Brain microvascular endothelial cell (primary cell): ENCODE measurements around the gene SHISAL1.
A peak's percentile ranks its signal among the peaks of the same experiment; 100 is the strongest.
"Not testable (repeated sequence)": the region's sequence is repeated elsewhere in the genome, so short reads cannot be mapped to it uniquely, and the experiment has no call there.

ENCODE experiments used
- DNase-seq: peaks from one replicate; pipeline ENCODE4 v3.0.0-alpha.2; 2020
- H3K27ac ChIP-seq: fragments of 250-450 bp; sonication (Bioruptor Pico); 2 replicates; pipeline ENCODE4 v1.5.1; 2020; ENCODE audit warnings: mild to moderate bottlenecking, moderate library complexity
- H3K27me3 ChIP-seq: fragments of 250-450 bp; sonication (Bioruptor Pico); replicated peaks from 2 replicates; pipeline ENCODE4 v1.5.1; 2020; ENCODE audit warnings: mild to moderate bottlenecking
- H3K36me3 ChIP-seq: fragments of 250-450 bp; sonication (Bioruptor Pico); replicated peaks from 2 replicates; pipeline ENCODE4 v1.5.1; 2020; ENCODE audit warnings: mild to moderate bottlenecking
- H3K4me3 ChIP-seq: 2 replicates; pipeline ENCODE4 v1.5.1; 2011; ENCODE audit warnings: low read depth, mild to moderate bottlenecking, control low read depth, low read length, moderate library complexity
- in situ Hi-C: cut with HindIII; loops from 2 replicates; pipeline ENCODE4 v1.10.0; 2017; ENCODE audit warnings: low sequenced_read_pairs, low pct_ligation_motif_present
- TF ChIP-seq, protein P1 (sequence below): IDR thresholded peaks from 2 replicates; pipeline ENCODE4 v1.5.1; 2011; ENCODE audit warnings: low read depth, mild to moderate bottlenecking, moderate library complexity, low read length, control low read depth, inconsistent platforms; ENCODE audit errors: missing control alignments

SHISAL1 gene

GRCh38 chr22:44328326-44328725 is 15.6 kb upstream of the SHISAL1 start:
- no peak for DNase-seq
- TF ChIP-seq, protein P1, sequence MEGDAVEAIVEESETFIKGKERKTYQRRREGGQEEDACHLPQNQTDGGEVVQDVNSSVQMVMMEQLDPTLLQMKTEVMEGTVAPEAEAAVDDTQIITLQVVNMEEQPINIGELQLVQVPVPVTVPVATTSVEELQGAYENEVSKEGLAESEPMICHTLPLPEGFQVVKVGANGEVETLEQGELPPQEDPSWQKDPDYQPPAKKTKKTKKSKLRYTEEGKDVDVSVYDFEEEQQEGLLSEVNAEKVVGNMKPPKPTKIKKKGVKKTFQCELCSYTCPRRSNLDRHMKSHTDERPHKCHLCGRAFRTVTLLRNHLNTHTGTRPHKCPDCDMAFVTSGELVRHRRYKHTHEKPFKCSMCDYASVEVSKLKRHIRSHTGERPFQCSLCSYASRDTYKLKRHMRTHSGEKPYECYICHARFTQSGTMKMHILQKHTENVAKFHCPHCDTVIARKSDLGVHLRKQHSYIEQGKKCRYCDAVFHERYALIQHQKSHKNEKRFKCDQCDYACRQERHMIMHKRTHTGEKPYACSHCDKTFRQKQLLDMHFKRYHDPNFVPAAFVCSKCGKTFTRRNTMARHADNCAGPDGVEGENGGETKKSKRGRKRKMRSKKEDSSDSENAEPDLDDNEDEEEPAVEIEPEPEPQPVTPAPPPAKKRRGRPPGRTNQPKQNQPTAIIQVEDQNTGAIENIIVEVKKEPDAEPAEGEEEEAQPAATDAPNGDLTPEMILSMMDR, result no peak
- Histone ChIP-seq H3K27me3 (peaks cover 37% of the 10 kb centered on the region), H3K36me3 (no peaks in the 10 kb centered on the region), H3K4me3 (no peak overlapping the region), H3K27ac (no peak overlapping the region)
- in situ Hi-C loops, result no loop called here

DNA sequence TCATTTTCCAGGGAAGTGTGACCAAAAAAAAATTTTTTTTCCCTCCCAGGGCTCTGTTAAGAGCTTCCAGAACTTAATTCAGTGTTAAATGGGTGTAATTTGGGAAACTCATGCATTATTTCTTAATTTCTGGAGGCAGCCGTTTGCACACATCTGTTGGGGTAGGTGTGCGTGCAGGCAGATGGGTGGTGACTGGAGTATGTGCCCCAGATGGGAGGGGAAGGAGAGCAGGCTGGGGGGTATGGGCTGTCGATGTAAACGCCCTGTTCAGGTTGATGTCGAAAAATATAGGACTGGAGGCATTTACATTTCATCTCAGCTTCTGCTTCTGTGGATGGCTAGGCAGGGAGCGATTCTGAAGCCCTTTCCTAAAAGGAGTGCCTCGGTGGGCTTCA is 13.7 kb upstream of the SHISAL1 start:
- in situ Hi-C loops, result no loop called here
- DNase-seq, result no peak
- TF ChIP-seq, protein P1, result no peak
- Histone ChIP-seq H3K27ac (no peak overlapping the region), H3K4me3 (peak overlapping the region; percentile 61), H3K36me3 (no peaks in the 10 kb centered on the region), H3K27me3 (peaks cover 22% of the 10 kb centered on the region)

DNA sequence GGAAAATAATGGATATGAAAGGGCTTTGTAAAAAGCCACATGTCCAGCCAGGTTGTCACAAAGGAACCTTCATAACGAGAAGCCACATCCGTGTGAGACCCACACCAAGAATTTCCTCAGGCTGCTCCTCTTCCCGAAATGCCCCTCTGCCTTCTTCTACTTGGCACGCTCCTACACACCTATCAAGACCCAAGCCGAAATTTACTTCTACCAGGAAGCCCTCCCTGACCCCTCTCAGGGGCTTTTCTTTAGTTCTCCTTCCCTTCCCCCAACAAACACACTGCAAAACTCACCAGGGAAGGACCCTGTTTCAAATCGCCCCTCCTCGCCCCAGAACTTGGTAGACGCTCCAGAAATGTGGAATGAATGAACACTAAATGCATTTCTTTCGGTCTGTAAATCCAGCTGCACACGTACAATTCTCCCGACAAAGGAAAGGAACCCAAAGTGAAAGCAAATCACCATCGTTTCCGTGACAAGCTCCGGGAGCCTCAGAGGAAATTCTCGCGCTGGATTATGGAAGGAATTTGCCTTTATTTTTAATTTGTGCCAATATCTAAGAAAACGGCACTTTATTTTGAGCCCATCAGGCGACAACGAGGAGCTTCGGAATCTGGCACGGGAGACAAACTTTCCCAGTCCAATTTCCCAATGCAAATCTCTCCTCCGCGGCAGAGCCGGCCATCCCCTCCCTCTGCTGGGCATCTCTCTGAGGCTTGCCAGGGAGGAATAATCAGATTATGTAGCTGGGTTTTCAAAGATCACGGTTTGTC is 13.2 kb upstream of the SHISAL1 start:
- H3K27ac ChIP-seq, result peak overlapping the region; percentile 30
- peak overlapping the region; percentile 61 for H3K4me3 ChIP-seq
- no peak for DNase-seq
- H3K36me3 ChIP-seq, result no peaks in the 10 kb centered on the region
- in situ Hi-C loops, result no loop called here
- peaks cover 19% of the 10 kb centered on the region for H3K27me3 ChIP-seq
- TF ChIP-seq, protein P1, result peak; percentile 67

DNA sequence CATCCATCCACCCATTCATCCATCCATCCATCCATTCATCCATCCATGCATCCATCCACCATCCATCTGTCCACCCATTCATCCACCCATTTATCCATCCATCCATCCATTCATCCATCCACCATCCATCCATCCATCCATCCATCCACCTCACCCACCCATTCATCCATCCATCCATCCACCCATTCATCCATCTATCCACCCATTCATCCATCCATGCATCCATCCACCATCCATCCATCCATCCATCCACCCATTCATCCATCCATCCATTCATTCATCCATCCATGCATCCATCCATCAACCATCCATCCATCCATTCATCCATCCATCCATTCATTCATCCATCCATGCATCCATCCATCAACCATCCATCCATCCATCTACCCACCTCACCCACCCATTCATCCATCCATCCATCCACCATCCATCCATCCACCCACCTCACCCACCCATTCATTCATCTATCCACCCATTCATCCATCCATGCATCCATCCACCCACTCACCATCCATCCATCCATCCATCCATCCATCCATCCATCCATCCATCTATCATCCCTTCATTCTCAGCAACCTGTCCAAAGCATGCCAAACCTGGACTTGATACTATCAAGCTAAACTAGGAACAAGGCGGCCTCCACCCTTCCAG is 10.5 kb upstream of the SHISAL1 start:
- H3K27ac ChIP-seq, H3K4me3 ChIP-seq, H3K27me3 ChIP-seq, in situ Hi-C loops, DNase-seq, H3K36me3 ChIP-seq: not testable (repeated sequence)

DNA sequence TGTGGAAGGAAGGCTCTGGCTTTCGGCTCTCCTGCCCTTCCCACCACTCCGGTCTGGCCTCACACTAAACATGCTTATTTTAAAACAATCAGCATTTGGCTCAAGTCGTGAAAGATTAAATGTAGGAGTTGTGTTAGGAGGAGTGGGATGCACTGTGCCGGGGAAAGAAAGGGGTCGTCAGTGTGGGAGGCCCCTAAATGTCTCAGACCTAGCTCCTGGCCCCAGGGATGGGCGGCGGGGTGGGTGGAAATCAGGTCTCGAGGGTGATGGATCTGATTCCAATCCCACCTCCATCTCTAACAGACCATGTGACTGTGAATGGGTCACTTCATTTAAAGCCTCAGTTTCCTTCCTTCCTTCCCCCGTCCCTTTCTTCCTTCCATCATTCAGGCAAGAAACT is 6.9 kb upstream of the SHISAL1 start:
- in situ Hi-C loops, result no loop called here
- no peak for DNase-seq
- Histone ChIP-seq H3K4me3 (no peak overlapping the region), H3K36me3 (no peaks in the 10 kb centered on the region), H3K27me3 (no peaks in the 10 kb centered on the region), H3K27ac (no peak overlapping the region)
- TF ChIP-seq, protein P1, result no peak

DNA sequence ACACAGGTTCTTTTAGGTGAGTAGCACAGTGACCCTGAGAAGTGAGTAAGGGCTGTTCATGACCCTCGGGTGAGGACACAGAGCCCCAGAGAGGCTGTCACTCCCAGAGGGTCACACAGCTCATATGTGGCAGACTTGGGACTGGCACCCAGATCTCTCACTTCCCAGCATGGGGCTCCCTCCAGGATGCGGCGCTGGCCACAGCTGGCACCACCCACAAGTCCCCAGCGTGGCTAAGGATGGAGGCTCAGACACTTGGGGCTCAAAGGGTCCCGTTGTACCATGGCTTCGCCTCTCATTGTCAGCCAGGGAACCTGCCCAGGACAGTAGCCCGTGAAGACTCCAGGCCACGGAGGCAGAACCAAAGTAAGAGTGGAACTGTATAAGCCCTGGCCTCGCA is 6.0 kb upstream of the SHISAL1 start:
- no peak overlapping the region for H3K27ac ChIP-seq
- H3K36me3 ChIP-seq, result no peaks in the 10 kb centered on the region
- DNase-seq, result no peak
- no peaks in the 10 kb centered on the region for H3K27me3 ChIP-seq
- in situ Hi-C loops, result no loop called here
- H3K4me3 ChIP-seq, result no peak overlapping the region
- TF ChIP-seq, protein P1, result no peak
